HG03432 (cell line): Measurements from ENCODE around the gene TCEAL5.
"Not testable (repeated sequence)": the region's sequence is repeated elsewhere in the genome, so short reads cannot be mapped to it uniquely, and the experiment has no call there.

Experiments used
- ATAC-seq: cut with Tn5 transposase; IDR thresholded peaks from one replicate; pipeline ENCODE4 v1.9.1; 2021; ENCODE audit warnings: mild to moderate bottlenecking, moderate library complexity; ENCODE audit not compliant: unreplicated experiment

Gene TCEAL5

DNA sequence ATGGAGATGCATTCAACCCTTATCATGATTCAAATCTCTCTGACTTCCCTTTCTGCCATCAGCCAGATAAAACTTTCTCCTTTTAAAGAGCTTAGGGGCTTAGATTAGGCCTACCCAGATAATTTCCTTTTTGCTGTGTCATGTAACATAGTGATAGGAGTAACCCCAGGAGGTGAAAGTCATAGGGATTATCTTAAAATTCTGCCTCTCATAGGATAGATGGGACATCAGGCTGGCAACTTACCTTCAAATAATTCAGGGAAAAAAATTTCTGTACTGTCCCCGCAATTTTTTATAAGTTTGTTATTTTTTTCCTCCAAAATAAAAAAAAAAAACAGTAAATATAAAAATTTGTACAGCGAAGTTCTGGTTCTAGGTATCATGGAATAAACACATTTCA lies 40.9 kb downstream of the TCEAL5 start:
- not testable (repeated sequence) for ATAC-seq

DNA sequence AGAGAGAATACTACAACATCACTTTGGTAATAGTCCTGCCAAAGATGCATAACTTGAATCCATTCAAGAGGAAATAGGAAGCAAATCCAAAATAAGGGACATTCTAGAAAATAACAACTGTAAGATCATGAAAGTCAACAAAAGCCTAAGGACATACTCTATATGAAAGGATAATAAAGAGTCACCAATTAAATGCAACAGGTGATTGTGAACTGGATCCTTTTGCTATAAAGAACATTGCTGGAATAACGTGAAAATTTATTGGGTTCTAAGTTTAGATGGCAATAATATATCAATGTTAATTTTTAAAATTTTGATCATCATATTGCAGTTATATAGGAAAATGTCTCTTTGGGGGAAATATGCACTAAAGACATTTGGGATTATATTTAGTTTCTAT lies 41.7 kb downstream of the TCEAL5 start:
- ATAC-seq: no peak

DNA sequence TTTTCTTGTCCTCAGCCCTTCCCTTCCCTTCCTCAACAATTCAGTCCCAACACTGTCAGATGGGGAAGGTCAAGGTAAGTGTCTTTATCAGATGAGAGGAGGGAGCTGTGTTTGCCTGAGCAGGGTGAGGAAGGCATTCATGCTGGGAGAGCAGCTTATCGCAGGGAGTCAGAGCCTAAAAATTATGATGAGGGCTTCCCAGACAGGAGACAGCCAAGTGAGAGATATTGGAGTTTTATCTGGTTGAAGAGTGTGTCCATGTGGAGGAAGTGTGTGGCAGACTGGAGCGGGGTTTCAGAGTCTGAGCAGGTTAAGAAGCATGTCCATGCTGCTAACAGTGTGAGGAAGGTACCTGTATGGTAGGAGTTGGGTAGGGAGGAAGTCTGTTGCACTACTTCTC lies 43.3 kb downstream of the TCEAL5 start:
- ATAC-seq: no peak

DNA sequence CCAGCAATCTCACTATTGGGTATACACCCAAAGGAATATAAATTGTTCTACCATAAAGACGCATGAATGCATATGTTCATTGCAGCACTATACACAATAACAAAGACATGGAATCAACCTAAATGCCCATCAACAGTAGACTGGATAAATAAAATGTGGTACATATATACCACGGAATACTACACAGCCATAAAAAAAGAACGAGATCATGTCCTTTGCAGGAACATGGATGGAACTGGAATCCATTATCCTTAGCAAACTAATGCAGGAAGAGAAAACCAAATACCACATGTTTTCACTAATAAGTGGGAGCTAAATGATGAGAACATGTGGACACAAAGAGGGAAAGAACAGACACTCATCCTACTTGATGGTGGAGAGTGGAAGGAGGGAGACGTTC lies 50.6 kb downstream of the TCEAL5 start:
- ATAC-seq: not testable (repeated sequence)
